Kasumi-1 (cell line): ENCODE results near the gene MDP1.
A peak's percentile ranks its signal among the peaks of the same experiment; 100 is the strongest.

Source experiments
- DNase-seq, 2 experiments: peaks; one replicate each; lab custom pipeline; 2025; lab: John Stamatoyannopoulos, UW

Gene MDP1

GRCh38 chr14:24215495-24216344 is at the start of gene MDP1:
Gene MDP1 (minus strand): TSS chr14:24216066. CDS start chr14:24215955, 111 bp downstream.
- peak; percentile 91 to 92 for DNase-seq

GRCh38 chr14:24264298-24264697 is 48.4 kb upstream of the MDP1 start:
- no peak for DNase-seq

- no peak for DNase-seq
Measured at GRCh38 chr14:24263848-24264247, 48.0 kb upstream of the MDP1 start.

DNA sequence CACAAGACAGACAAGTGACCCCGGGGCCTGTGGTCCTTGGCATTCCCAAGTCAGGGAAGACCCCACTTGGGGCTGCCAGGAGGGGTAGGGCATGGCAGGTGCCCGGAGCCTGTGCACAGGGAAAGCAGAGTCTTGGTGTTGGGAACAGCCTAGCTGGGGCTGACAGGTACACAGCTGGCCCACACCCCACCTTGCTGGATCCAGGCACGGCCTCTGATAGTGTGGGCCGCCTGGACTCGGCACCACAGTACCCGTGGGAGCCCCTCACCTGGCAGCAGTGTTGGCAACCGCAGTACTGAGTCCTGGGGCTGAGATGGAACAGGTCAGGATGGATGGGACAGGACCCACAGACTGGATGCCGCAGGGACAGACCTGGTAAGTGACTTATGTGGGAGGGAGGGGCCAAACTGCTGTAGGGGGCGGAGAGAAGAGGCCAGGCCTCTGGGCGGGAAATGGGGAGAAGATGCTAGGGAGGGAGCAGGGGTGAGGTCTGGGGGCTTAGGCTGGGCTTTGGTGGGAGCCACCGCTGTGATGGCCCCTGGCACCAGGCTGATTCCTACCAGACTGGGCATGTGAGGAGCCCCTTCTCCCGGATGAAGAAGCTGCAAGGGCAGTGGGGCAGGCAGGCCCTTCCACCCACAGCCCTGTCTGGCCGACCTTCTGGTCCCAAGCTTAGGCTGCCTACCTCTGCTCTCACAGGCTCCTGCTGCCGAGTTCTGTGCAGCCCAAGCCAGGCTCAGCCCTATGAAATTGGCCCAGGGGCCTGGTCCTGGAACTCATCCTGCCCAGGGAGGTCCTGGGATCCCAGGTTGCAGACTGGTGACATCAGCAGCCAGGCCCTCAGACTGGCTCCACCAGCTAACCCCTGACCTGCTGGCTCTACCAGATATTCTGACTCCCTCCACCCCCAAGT is 47.2 kb upstream of the MDP1 start, which contains the start of gene TGM1:
TGM1 (minus strand) TSS at position 357 of the 913 bp plus-strand sequence. CDS start 825 bp downstream, outside the sequence.
- DNase-seq, result no peak

- DNase-seq, result no peak
Measured at GRCh38 chr14:24261969-24262327, 46.1 kb upstream of the MDP1 start.

- DNase-seq, result no peak
Measured at GRCh38 chr14:24261256-24261968, 45.5 kb upstream of the MDP1 start.

- no peak for DNase-seq
Measured at GRCh38 chr14:24260780-24261157, 44.9 kb upstream of the MDP1 start.

DNA sequence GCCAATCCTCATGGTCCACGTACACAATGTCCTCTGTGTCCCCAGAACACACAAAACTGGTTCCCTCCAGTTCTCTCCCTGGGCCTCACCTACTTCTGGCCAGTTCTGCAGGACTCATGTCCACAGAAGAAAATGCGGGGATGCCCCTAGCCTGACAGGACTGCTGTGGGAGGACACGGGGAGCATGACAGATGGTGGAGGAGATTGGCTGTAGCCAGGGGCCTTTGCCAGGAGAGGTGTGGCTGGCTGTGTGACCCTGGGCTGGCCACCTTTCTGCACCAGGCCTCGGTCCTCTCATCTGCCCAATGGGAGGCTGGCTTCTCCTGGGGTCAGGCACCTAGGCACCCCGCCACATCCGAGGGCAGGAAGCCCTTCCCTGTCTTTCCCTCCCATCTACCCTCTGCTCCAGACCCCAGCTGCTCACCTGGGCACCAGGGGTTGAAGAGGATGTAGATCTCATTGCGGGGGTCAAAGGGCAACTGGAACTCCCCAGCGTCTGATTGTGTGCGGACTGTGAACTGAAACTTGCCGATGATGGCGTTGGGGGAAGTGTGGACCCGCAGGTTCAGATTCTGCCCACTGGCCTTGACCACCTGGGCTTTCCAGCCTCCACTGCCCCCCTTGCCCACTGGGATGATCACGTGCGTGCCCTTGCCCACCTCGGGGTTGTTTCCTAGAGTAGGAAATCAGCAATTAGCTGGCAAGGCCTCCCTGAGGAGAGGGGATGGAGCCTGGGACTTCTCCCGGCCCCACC is 44.3 kb upstream of the MDP1 start:
- DNase-seq, result no peak

- DNase-seq, result no peak
Measured at GRCh38 chr14:24259282-24260025, 43.6 kb upstream of the MDP1 start.

- DNase-seq, result no peak
Measured at GRCh38 chr14:24258548-24259265, 42.8 kb upstream of the MDP1 start.

DNA sequence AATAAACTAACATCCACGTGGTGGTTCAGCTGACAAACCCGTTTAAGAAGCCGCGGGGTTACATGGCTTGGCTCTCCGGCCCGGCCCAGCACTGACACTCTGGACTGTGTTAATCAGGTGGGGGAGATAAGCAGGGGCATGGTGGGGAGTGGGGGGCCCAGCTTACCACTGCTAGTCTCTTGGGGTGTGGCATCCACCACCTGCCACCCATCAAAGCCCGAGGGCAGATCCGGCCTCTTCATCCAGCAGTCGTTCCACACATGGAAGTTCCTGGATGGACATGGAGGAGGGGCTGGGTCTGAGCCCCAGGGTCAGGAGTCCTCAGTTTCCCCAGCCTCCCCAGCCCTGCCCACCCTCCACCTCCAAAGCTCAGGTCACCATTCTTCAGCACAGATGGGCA is 42.3 kb upstream of the MDP1 start:
- no peak for DNase-seq

GRCh38 chr14:24256960-24257359 is 41.1 kb upstream of the MDP1 start:
- DNase-seq, result no peak

DNA sequence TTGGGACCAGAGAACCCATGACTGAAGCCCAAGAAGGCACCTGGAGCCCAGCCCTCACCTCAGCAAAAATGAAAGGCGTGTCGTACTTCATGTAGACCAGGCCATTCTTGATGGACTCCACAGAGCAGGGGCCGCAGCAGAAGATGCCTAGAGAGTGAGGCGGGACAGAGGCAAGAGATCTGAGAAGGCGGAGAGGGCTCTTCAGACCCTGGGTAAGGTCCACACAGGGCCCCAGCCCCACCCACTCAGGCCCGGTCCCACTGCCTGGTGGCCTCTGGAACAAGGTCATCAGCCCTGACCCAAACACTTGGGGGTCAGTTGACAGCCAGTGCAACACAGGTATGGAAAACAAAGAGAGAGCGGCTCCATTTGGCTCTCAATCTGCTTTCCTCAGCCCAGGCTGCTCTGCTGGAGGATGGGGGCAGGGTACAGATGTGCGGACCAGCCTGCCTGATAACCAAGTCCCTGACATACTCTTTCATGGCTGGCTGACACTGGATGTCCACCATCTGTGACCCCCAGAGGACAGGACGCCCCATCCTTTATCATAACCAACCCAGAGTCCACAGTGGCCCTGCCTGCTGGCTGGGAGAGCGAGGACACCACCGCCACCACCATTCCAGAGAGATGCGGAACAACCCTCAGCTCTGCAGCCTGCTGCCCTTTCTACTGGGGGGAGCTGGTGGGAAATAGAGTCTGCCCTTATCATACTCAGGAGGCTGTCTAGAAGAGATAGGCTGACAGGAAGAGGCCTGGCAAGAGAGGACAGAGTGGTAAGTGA is 40.3 kb upstream of the MDP1 start:
- DNase-seq, result no peak

- no peak for DNase-seq
Measured at GRCh38 chr14:24255438-24255837, 39.6 kb upstream of the MDP1 start.

GRCh38 chr14:24254630-24255392 is 38.9 kb upstream of the MDP1 start:
- no peak for DNase-seq

DNA sequence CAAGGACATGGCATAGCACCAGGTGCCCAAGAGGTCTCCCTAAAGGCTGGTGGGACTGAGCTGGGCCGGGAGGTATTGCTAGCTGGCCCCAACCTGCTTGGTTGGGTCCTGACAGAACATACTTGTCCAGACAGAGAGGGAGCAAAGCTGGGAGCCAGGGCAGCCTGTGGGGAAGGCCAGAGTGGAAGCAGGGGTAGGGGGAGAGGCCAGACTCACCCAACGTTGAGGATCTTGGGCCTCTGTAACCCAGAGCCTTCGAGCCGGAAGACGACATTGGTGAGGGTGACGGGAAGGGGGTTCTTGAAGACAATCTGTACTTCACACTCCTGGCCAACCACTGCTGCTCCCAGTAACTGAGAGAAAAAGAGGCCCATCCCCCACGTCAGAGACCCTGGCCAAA is 38.1 kb upstream of the MDP1 start:
- no peak for DNase-seq

DNA sequence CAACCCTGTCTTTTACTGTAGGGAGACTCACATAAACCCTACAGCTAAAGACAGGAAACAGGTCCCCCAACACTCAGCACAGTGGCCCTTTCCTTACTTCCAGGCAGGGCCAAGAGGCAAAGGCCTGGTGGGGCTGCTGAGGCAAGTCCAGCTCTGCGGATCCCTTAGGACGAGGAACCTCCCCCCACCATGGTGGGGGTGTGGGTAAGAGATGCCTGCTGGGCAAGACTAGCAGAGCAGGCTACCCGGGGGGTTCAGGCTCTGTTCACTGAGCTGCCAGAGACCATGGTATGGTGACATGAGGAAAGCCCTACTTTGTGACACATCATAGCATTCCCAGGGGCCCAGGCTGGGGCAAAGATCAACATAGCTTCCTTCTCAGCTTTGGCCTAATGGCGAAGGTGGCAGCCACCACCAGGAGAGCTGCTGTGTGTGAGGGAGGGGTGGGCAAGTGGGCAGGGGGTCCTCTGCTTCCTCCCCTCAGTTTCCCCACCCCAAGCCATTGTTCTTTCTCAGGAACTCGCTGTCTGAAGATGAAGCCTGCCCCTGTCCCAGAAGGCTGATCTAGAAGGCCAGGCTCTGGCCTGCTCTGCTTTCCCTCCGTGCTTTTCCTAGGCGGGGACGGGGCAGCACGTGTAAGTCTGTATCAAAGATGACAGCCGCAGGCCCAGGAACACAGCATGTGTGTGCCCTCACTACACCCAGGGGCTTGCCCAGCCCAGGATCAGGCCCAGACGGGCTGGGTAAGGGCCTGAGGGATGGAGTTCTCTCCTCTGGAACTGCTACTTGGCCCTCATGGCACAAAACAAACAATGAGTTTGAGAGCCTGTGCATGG is 36.6 kb upstream of the MDP1 start:
- DNase-seq, result no peak

DNA sequence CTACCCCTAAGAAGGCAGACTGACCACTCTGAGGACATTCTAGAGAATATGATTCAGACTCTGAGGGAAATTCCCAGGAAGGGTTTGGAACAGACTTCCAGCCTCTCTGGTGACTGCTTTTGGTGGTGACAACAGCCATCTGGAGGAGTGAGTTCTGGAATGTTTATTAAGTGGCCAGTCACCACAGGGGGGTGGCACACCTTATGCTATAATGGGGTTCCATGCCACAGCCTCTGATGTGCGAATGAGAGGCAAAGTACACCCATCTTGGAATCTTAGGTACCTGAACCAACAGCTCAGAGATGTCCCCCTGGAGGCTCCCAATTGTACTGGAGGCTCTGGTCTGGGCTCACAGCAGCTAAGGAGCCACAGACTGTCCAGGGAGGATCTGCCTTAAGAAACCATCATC is 36.0 kb upstream of the MDP1 start:
- DNase-seq, result no peak
